Breast epithelium (tissue), 4 donors: Measurements from ENCODE around the gene ITPR3. TPM values are rescaled to one million over a fixed set of nuclear protein-coding genes. Genes with fewer than 3 reads are reported as not detected.
A peak's percentile ranks its signal among the peaks of the same experiment; 100 is the strongest.

Source experiments
- DNase-seq, 2 donors: peaks; one replicate each; pipeline ENCODE4 v3.0.0-alpha.2; 2019; ENCODE audit warnings: low spot score in 2 of 2
- H3K27ac ChIP-seq, 2 donors: fragments of 200-600 bp; sonication (generic) in 1 of 2; one replicate each; pipeline ENCODE4 v1.5.1; 2016 to 2019; ENCODE audit warnings: mild to moderate bottlenecking in 1 of 2
- H3K27me3 ChIP-seq, 2 donors: fragments of 200-600 bp; sonication (generic) in 1 of 2; one replicate each; pipeline versions ENCODE4 v1.5.1 to v1.6.0; 2017 to 2019; ENCODE audit warnings: control low read depth in 1 of 2, mild to moderate bottlenecking in 1 of 2
- H3K36me3 ChIP-seq: fragments of 200-600 bp; one replicate; pipeline ENCODE4 v1.5.1; 2019
- H3K4me1 ChIP-seq, 2 donors: fragments of 200-600 bp; sonication (generic); one replicate each; pipeline ENCODE4 v1.5.1; 2016 to 2019; ENCODE audit warnings: control low read depth in 1 of 2
- H3K4me3 ChIP-seq, 3 donors: fragments of 200-600 bp; sonication (generic); 1 replicate in 2 of 3; 2 replicates in 1 of 3; pipeline ENCODE4 v1.5.1; 2016 to 2019; ENCODE audit warnings: mild to moderate bottlenecking in 3 of 3, moderate library complexity in 2 of 3
- H3K9me3 ChIP-seq, 2 donors: fragments of 200-600 bp; sonication (generic) in 1 of 2; one replicate each; pipeline ENCODE4 v1.5.1; 2016 to 2019; ENCODE audit warnings: control low read depth in 1 of 2
- CTCF ChIP-seq, 3 donors: fragments of 450-650 bp; IDR thresholded peaks; one replicate each; pipeline ENCODE4 v1.5.1; 2016 to 2017; ENCODE audit warnings: antibody characterized with exemption in 3 of 3, mild to moderate bottlenecking in 3 of 3, moderate library complexity in 3 of 3
- POLR2A ChIP-seq: fragments of 450-650 bp; IDR thresholded peaks from one replicate; pipeline ENCODE4 v1.6.1; 2016; ENCODE audit warnings: antibody characterized with exemption, mild to moderate bottlenecking, moderate library complexity
- POLR2AphosphoS5 ChIP-seq, 3 donors: sonication (generic); formaldehyde crosslinking; IDR thresholded peaks; one replicate each; pipeline ENCODE4 v1.6.1; 2017; ENCODE audit warnings: antibody characterized with exemption in 3 of 3
- intact Hi-C: fragments of 100-400 bp; cut with DNase I; formaldehyde crosslinking; loops from one replicate; pipeline ENCODE4 v1.15.1; 2023; ENCODE audit warnings: low total_unique reads
- total RNA-seq, 3 donors: library from RNA; depleted of rRNA; stranded (reverse); fragments of >200 nt; gene quantifications; one replicate each; pipeline ENCODE4 v1.1.0, GENCODE V29; 2016

The ITPR3 gene
- total RNA-seq, 3 donors from 2014 or later = 18.4 to 40.0 (median 27.7) TPM

DNA sequence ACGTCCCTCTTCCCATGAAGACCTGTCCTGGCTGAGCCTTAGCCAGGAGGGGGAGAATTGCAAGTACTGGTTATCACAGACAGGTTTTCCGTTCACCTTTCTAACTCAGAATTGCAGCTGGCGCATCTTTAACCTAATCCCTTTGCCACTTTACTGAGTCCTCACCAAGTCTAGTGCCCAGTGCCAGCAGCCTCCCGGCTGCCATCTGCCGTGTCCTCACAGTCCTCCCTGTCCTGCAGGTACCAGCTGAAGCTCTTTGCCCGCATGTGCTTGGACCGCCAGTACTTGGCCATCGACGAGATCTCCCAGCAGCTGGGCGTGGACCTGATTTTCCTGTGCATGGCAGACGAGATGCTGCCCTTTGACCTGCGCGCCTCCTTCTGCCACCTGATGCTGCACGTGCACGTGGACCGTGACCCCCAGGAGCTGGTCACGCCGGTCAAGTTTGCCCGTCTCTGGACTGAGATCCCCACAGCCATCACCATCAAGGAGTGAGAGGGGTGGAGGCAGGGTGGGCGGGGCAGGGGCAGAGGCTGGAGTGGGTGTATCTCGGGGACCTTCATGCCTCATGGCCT lies 49.1 kb downstream of the ITPR3 start:
- no peak overlapping the region for H3K4me3 ChIP-seq
- no peaks in the 10 kb centered on the region for H3K27me3 ChIP-seq
- no peak overlapping the region for H3K27ac ChIP-seq
- no peak for DNase-seq
- TF ChIP-seq POLR2A = no peak
- peaks cover 17% of the 10 kb centered on the region for H3K36me3 ChIP-seq
- no peaks in the 10 kb centered on the region for H3K9me3 ChIP-seq
- no peaks in the 10 kb centered on the region for H3K4me1 ChIP-seq
- intact Hi-C loops = no loop called here

- Histone ChIP-seq H3K27ac (no peak overlapping the region), H3K27me3 (no peaks in the 10 kb centered on the region), H3K4me1 (no peaks in the 10 kb centered on the region), H3K36me3 (peaks cover 17% of the 10 kb centered on the region), H3K9me3 (no peaks in the 10 kb centered on the region), H3K4me3 (no peak overlapping the region)
- TF ChIP-seq POLR2A = no peak
- no peak for TF ChIP-seq POLR2AphosphoS5 (IDR thresholded peaks at IDR 0.05)
- no peak for TF ChIP-seq CTCF (IDR thresholded peaks at IDR 0.05)
- no peak for DNase-seq
- intact Hi-C loops = no loop called here
Observed at GRCh38 chr6:33670971-33671743, 50.0 kb downstream of the ITPR3 start.

DNA sequence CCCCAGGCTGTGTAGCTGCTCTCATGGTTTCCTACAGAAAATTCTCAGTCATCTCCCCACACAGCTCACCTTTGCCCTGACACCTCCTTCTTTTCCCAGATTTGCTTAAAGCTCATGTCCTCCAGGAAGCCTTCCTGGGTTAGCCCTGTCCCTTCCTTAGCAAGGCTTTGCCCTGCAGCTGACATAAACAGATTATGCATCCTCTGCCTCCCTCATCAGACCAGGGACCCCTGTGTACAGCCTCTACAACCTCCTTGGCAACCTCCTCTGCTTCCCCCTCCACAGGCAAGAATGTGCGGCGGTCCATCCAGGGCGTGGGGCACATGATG lies 50.6 kb downstream of the ITPR3 start:
- Histone ChIP-seq H3K4me1 (no peaks in the 10 kb centered on the region), H3K36me3 (peaks cover 17% of the 10 kb centered on the region), H3K4me3 (no peak overlapping the region), H3K27me3 (no peaks in the 10 kb centered on the region), H3K27ac (no peak overlapping the region), H3K9me3 (no peaks in the 10 kb centered on the region)
- no peak for TF ChIP-seq POLR2AphosphoS5 (IDR thresholded peaks at IDR 0.05)
- TF ChIP-seq CTCF (IDR thresholded peaks at IDR 0.05) = no peak
- TF ChIP-seq POLR2A = no peak
- intact Hi-C loops = no loop called here
- no peak for DNase-seq

- peaks cover 11% of the 10 kb centered on the region for H3K36me3 ChIP-seq
- peak in 1 of 2 donors; percentile 28 for DNase-seq
Observed at GRCh38 chr6:33672808-33673207, 51.7 kb downstream of the ITPR3 start.

DNA sequence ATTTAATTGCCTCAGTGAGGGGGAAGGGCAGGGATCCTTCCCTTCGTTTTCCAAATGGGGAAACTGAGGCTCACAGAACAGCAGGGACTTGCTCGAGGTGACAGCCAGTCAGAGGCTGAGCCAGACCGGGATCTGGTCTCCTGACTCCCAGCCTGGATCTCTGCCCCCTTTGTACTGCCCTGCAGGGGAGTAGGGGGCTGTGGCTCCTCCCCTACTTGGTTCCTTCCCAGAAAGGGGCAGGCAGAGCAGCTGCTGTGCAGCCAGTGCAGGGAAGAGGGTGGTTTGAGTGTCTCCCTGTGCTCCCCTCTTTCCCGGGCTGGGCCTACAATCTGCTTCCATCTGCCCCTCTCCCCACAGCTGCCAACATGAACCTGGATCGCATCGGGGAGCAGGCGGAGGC lies 52.7 kb downstream of the ITPR3 start:
- no peak for TF ChIP-seq POLR2AphosphoS5 (IDR thresholded peaks at IDR 0.05)
- TF ChIP-seq CTCF (IDR thresholded peaks at IDR 0.05) = no peak
- no peak for TF ChIP-seq POLR2A
- intact Hi-C loops = no loop called here
- no peaks in the 10 kb centered on the region for H3K4me1 ChIP-seq
- H3K9me3 ChIP-seq = no peaks in the 10 kb centered on the region
- DNase-seq = no peak
- H3K36me3 ChIP-seq = peaks cover 1% of the 10 kb centered on the region
- H3K27me3 ChIP-seq = no peaks in the 10 kb centered on the region
- no peak overlapping the region for H3K27ac ChIP-seq
- no peak overlapping the region for H3K4me3 ChIP-seq

More at GRCh38 chr6:33672808-33673207, 51.7 kb downstream of the ITPR3 start:
- intact Hi-C loops = no loop called here
- Histone ChIP-seq H3K27ac (no peak overlapping the region), H3K27me3 (no peaks in the 10 kb centered on the region), H3K4me3 (no peak overlapping the region), H3K4me1 (no peaks in the 10 kb centered on the region), H3K9me3 (no peaks in the 10 kb centered on the region)
- TF ChIP-seq POLR2A (no peak), POLR2AphosphoS5 (IDR thresholded peaks at IDR 0.05) (peak in 1 of 3 donors; percentile 24), CTCF (IDR thresholded peaks at IDR 0.05) (peak in 1 of 3 donors; percentile 45)
